ACC112 (cell line): ENCODE measurements around the gene DYNC2I2.

ENCODE experiments used
- H2AFZ ChIP-seq: fragments of 200-600 bp; sonication (generic); one replicate; pipeline ENCODE4 v1.6.0; 2017; ENCODE audit warnings: antibody characterized with exemption, low read length; ENCODE audit not compliant: unreplicated experiment
- H3K27ac ChIP-seq: fragments of 200-600 bp; sonication (generic); 2 replicates; pipeline ENCODE4 v1.5.1; 2014; ENCODE audit warnings: low read depth, mild to moderate bottlenecking, antibody characterized with exemption, low read length, moderate library complexity
- H3K27me3 ChIP-seq: fragments of 200-600 bp; sonication (generic); 2 replicates; pipeline ENCODE4 v1.6.1; 2014; ENCODE audit warnings: mild to moderate bottlenecking, antibody characterized with exemption, low read length, moderate library complexity, mixed read lengths; ENCODE audit not compliant: insufficient read depth
- H3K36me3 ChIP-seq: fragments of 200-600 bp; sonication (generic); 2 replicates; pipeline ENCODE4 v1.6.1; 2016; ENCODE audit warnings: mild to moderate bottlenecking, antibody characterized with exemption, low read length, moderate library complexity, mixed read lengths; ENCODE audit not compliant: insufficient read depth
- H3K4me1 ChIP-seq: fragments of 200-600 bp; sonication (generic); one replicate; pipeline ENCODE4 v1.6.1; 2016; ENCODE audit warnings: low read length, mixed read lengths; ENCODE audit not compliant: insufficient read depth, unreplicated experiment, control insufficient read depth
- H3K4me3 ChIP-seq: fragments of 200-600 bp; sonication (generic); 2 replicates; pipeline ENCODE4 v1.5.1; 2014; ENCODE audit warnings: mild to moderate bottlenecking, low read depth, low read length
- H3K79me2 ChIP-seq: fragments of 200-600 bp; sonication (generic); one replicate; pipeline ENCODE4 v1.6.0; 2016; ENCODE audit warnings: low read length; ENCODE audit not compliant: control insufficient read depth, unreplicated experiment, insufficient read depth

DYNC2I2 gene

GRCh38 chr9:128634651-128635262, 21.9 kb downstream of the DYNC2I2 start:
- Histone ChIP-seq H3K4me3 (no peak overlapping the region), H2AFZ (no peak overlapping the region), H3K27ac (no peak overlapping the region; the same call in 1 of the 2 replicates), H3K4me1 (peaks cover 22% of the 10 kb centered on the region), H3K79me2 (no peaks in the 10 kb centered on the region), H3K27me3 (no peaks in the 10 kb centered on the region), H3K36me3 (peaks cover 4% of the 10 kb centered on the region; the same call in 1 of the 2 replicates)

GRCh38 chr9:128634111-128634510, 22.5 kb downstream of the DYNC2I2 start:
- no peak overlapping the region for H2AFZ ChIP-seq
- H3K4me3 ChIP-seq: no peak overlapping the region
- H3K36me3 ChIP-seq: peaks cover 6% of the 10 kb centered on the region; the same call in 1 of the 2 replicates
- no peak overlapping the region for H3K27ac ChIP-seq
- H3K27me3 ChIP-seq: no peaks in the 10 kb centered on the region
- H3K79me2 ChIP-seq: no peaks in the 10 kb centered on the region
- peaks cover 28% of the 10 kb centered on the region for H3K4me1 ChIP-seq

GRCh38 chr9:128633601-128634000, 23.0 kb downstream of the DYNC2I2 start:
- Histone ChIP-seq H2AFZ (no peak overlapping the region), H3K36me3 (peaks cover 6% of the 10 kb centered on the region; the same call in 1 of the 2 replicates), H3K4me1 (peaks cover 29% of the 10 kb centered on the region), H3K27me3 (no peaks in the 10 kb centered on the region), H3K27ac (no peak overlapping the region), H3K4me3 (no peak overlapping the region), H3K79me2 (no peaks in the 10 kb centered on the region)

GRCh38 chr9:128633057-128633456, 23.6 kb downstream of the DYNC2I2 start:
- H2AFZ ChIP-seq: no peak overlapping the region
- H3K36me3 ChIP-seq: peaks cover 6% of the 10 kb centered on the region; the same call in 1 of the 2 replicates
- no peaks in the 10 kb centered on the region for H3K79me2 ChIP-seq
- no peak overlapping the region for H3K4me3 ChIP-seq
- H3K27ac ChIP-seq: no peak overlapping the region
- no peaks in the 10 kb centered on the region for H3K27me3 ChIP-seq
- peaks cover 33% of the 10 kb centered on the region for H3K4me1 ChIP-seq

GRCh38 chr9:128632486-128632885, 24.2 kb downstream of the DYNC2I2 start:
- peaks cover 33% of the 10 kb centered on the region for H3K4me1 ChIP-seq
- H3K27me3 ChIP-seq: no peaks in the 10 kb centered on the region
- H3K27ac ChIP-seq: no peak overlapping the region
- H3K4me3 ChIP-seq: no peak overlapping the region
- H3K36me3 ChIP-seq: peaks cover 6% of the 10 kb centered on the region; the same call in 1 of the 2 replicates
- no peak overlapping the region for H2AFZ ChIP-seq
- no peaks in the 10 kb centered on the region for H3K79me2 ChIP-seq

GRCh38 chr9:128632066-128632465, 24.6 kb downstream of the DYNC2I2 start:
- Histone ChIP-seq H3K4me1 (peaks cover 33% of the 10 kb centered on the region), H3K79me2 (no peaks in the 10 kb centered on the region), H3K36me3 (peaks cover 6% of the 10 kb centered on the region; the same call in 1 of the 2 replicates), H2AFZ (no peak overlapping the region), H3K4me3 (no peak overlapping the region), H3K27ac (no peak overlapping the region), H3K27me3 (no peaks in the 10 kb centered on the region)

- Histone ChIP-seq H3K4me3 (no peak overlapping the region), H3K4me1 (peaks cover 31% of the 10 kb centered on the region), H3K27ac (no peak overlapping the region), H2AFZ (no peak overlapping the region), H3K79me2 (no peaks in the 10 kb centered on the region), H3K27me3 (no peaks in the 10 kb centered on the region), H3K36me3 (peaks cover 6% of the 10 kb centered on the region; the same call in 1 of the 2 replicates)
These were observed 25.0 kb downstream of the DYNC2I2 start for GRCh38 chr9:128631636-128632035.

GRCh38 chr9:128629852-128630545, 26.6 kb downstream of the DYNC2I2 start:
- Histone ChIP-seq H3K36me3 (peaks cover 11% of the 10 kb centered on the region), H3K4me3 (no peak overlapping the region), H3K27me3 (no peaks in the 10 kb centered on the region), H3K27ac (no peak overlapping the region), H2AFZ (no peak overlapping the region), H3K79me2 (no peaks in the 10 kb centered on the region), H3K4me1 (peaks cover 17% of the 10 kb centered on the region)

- Histone ChIP-seq H3K4me1 (peaks cover 11% of the 10 kb centered on the region), H2AFZ (no peak overlapping the region), H3K79me2 (no peaks in the 10 kb centered on the region), H3K27me3 (no peaks in the 10 kb centered on the region), H3K4me3 (no peak overlapping the region), H3K36me3 (peaks cover 16% of the 10 kb centered on the region), H3K27ac (no peak overlapping the region)
These were observed 27.5 kb downstream of the DYNC2I2 start for GRCh38 chr9:128629136-128629535.

- no peaks in the 10 kb centered on the region for H3K27me3 ChIP-seq
- H3K79me2 ChIP-seq: no peaks in the 10 kb centered on the region
- H3K27ac ChIP-seq: no peak overlapping the region
- no peak overlapping the region for H2AFZ ChIP-seq
- H3K36me3 ChIP-seq: peaks cover 16% of the 10 kb centered on the region
- peaks cover 11% of the 10 kb centered on the region for H3K4me1 ChIP-seq
- no peak overlapping the region for H3K4me3 ChIP-seq
These were observed 28.1 kb downstream of the DYNC2I2 start for GRCh38 chr9:128628471-128629048.
